ENCODE measurements around the gene USP43.

USP43 gene

GRCh38 chr17:9702482-9702881, 57.2 kb downstream of the USP43 start:
- H3K27ac ChIP-seq (ENCODE audit: low read length), result no peak overlapping the region
- TF ChIP-seq, protein P1, sequence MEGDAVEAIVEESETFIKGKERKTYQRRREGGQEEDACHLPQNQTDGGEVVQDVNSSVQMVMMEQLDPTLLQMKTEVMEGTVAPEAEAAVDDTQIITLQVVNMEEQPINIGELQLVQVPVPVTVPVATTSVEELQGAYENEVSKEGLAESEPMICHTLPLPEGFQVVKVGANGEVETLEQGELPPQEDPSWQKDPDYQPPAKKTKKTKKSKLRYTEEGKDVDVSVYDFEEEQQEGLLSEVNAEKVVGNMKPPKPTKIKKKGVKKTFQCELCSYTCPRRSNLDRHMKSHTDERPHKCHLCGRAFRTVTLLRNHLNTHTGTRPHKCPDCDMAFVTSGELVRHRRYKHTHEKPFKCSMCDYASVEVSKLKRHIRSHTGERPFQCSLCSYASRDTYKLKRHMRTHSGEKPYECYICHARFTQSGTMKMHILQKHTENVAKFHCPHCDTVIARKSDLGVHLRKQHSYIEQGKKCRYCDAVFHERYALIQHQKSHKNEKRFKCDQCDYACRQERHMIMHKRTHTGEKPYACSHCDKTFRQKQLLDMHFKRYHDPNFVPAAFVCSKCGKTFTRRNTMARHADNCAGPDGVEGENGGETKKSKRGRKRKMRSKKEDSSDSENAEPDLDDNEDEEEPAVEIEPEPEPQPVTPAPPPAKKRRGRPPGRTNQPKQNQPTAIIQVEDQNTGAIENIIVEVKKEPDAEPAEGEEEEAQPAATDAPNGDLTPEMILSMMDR (IDR thresholded peaks at IDR 0.05; ENCODE audit: borderline replicate concordance, extremely low read depth, low read length, poor library complexity, severe bottlenecking), result no peak
- no peak for TF ChIP-seq EZH2 (IDR thresholded peaks at IDR 0.05; ENCODE audit: borderline replicate concordance, low read depth, low read length, severe bottlenecking)
- H4K20me1 ChIP-seq (ENCODE audit: insufficient read depth, low read length), result peaks cover 3% of the 10 kb centered on the region; the same call in 1 of the 2 replicates
- H3K9ac ChIP-seq (ENCODE audit: low read depth, low read length), result no peak overlapping the region
- no peaks in the 10 kb centered on the region for H3K9me3 ChIP-seq (ENCODE audit: insufficient read depth, low read length, severe bottlenecking)
- no peaks in the 10 kb centered on the region for H3K79me2 ChIP-seq (ENCODE audit: insufficient read depth, low read length)
- no peak overlapping the region for H3K4me3 ChIP-seq (ENCODE audit: low read depth in 1 of 2, low read length in 2 of 2)
- no peaks in the 10 kb centered on the region for H3K4me1 ChIP-seq (ENCODE audit: insufficient read depth, low read length)
- no peak overlapping the region for H2AFZ ChIP-seq (ENCODE audit: low read depth, low read length)
- no peak overlapping the region for H3K4me2 ChIP-seq (ENCODE audit: insufficient read depth, low read length)
- no peak for DNase-seq
- ATAC-seq (ENCODE audit: insufficient read depth, low read depth), result no peak
- H3K36me3 ChIP-seq (ENCODE audit: insufficient read depth, low read length), result no peaks in the 10 kb centered on the region
- H3K27me3 ChIP-seq (ENCODE audit: insufficient read depth, low read length, poor library complexity), result no peaks in the 10 kb centered on the region

DNA sequence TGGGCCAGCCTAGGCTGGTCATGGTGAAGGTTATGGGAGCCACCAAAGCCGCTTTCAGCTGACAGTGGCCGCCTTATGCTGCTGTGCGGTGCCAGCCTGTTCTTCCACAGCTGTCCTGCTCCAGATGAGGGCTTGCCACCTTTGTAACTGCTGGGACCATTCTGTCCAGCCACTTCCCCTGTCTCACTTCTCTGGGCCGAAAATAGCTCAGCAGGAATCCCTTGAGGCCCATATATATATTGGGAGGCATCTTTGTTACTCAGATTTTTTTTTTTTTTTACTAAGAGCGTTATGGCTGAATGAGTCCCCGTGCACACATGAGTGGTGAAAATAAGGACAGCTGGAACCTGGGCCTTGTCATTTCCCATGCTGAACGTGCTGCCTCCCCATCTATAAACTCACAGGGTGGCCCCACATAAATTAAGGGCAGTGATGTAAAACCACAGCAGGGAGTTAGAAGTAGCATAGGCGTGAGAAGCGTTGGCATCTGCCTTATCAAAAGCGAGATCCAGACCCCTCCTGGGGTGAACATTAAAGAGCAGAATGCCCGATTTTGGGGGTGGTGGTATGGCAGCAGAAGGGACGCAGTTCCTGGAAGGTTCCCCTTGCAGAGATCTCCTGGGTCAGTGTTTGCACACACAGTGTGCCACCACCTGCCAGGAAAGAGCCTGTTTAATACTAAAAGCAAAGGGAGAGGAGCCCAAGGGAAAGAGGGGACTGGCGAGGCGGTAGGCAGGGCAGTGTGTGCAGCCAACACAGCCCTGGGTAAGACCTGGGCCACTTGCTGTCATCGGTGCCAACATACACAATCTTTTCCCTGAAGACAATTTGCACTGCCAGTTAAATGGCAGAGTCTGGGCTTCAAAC, 57.8 kb downstream of the USP43 start:
- DNase-seq (no peak), ATAC-seq (ENCODE audit: insufficient read depth, low read depth) (no peak)
- Histone ChIP-seq H3K9me3 (ENCODE audit: insufficient read depth, low read length, severe bottlenecking) (no peaks in the 10 kb centered on the region), H3K36me3 (ENCODE audit: insufficient read depth, low read length) (no peaks in the 10 kb centered on the region), H3K79me2 (ENCODE audit: insufficient read depth, low read length) (no peaks in the 10 kb centered on the region), H4K20me1 (ENCODE audit: insufficient read depth, low read length) (peaks cover 3% of the 10 kb centered on the region; the same call in 1 of the 2 replicates), H3K4me2 (ENCODE audit: insufficient read depth, low read length) (no peak overlapping the region), H3K4me1 (ENCODE audit: insufficient read depth, low read length) (no peaks in the 10 kb centered on the region), H3K9ac (ENCODE audit: low read depth, low read length) (no peak overlapping the region), H3K27ac (ENCODE audit: low read length) (no peak overlapping the region), H3K27me3 (ENCODE audit: insufficient read depth, low read length, poor library complexity) (no peaks in the 10 kb centered on the region), H3K4me3 (ENCODE audit: low read depth in 1 of 2, low read length in 2 of 2) (no peak overlapping the region), H2AFZ (ENCODE audit: low read depth, low read length) (no peak overlapping the region)
- no peak for TF ChIP-seq EZH2 (IDR thresholded peaks at IDR 0.05; ENCODE audit: borderline replicate concordance, low read depth, low read length, severe bottlenecking)
- TF ChIP-seq, protein P1 (IDR thresholded peaks at IDR 0.05; ENCODE audit: borderline replicate concordance, extremely low read depth, low read length, poor library complexity, severe bottlenecking), result no peak

DNA sequence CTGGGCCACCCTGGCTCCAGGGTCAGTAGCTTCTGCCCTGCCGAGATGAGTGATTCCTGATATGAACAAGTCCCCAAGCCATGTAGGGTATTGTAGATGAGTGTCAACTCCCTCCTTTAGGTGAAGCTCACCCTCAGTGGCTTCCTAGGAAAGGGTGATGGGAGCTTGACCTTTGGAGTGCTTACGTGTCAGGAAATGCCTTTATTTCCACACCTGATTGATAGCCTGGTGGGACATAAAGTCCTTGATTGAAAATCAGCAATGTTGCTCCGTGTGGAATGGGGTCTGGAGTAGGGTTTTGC, 58.4 kb downstream of the USP43 start:
- ATAC-seq (ENCODE audit: insufficient read depth, low read depth) (no peak), DNase-seq (no peak)
- Histone ChIP-seq H3K36me3 (ENCODE audit: insufficient read depth, low read length) (no peaks in the 10 kb centered on the region), H4K20me1 (ENCODE audit: insufficient read depth, low read length) (peaks cover 3% of the 10 kb centered on the region; the same call in 1 of the 2 replicates), H3K9me3 (ENCODE audit: insufficient read depth, low read length, severe bottlenecking) (no peaks in the 10 kb centered on the region), H3K27ac (ENCODE audit: low read length) (no peak overlapping the region), H3K79me2 (ENCODE audit: insufficient read depth, low read length) (no peaks in the 10 kb centered on the region), H3K9ac (ENCODE audit: low read depth, low read length) (no peak overlapping the region), H3K4me2 (ENCODE audit: insufficient read depth, low read length) (no peak overlapping the region), H3K4me3 (ENCODE audit: low read depth in 1 of 2, low read length in 2 of 2) (no peak overlapping the region), H3K4me1 (ENCODE audit: insufficient read depth, low read length) (no peaks in the 10 kb centered on the region), H3K27me3 (ENCODE audit: insufficient read depth, low read length, poor library complexity) (no peaks in the 10 kb centered on the region), H2AFZ (ENCODE audit: low read depth, low read length) (no peak overlapping the region)
- TF ChIP-seq EZH2 (IDR thresholded peaks at IDR 0.05; ENCODE audit: borderline replicate concordance, low read depth, low read length, severe bottlenecking), result no peak
- TF ChIP-seq, protein P1 (IDR thresholded peaks at IDR 0.05; ENCODE audit: borderline replicate concordance, extremely low read depth, low read length, poor library complexity, severe bottlenecking), result no peak
